HUDEP-2 (cell line): ENCODE measurements around the gene TK1.

ENCODE experiments used
- DNase-seq, 76 experiments: peaks; one replicate each; lab custom pipeline; 2025; ENCODE audit not compliant: unreplicated experiment in 76 of 76; lab: John Stamatoyannopoulos, UW

The TK1 gene

GRCh38 chr17:78135858-78136500 lies 50.9 kb downstream of the TK1 start:
- no peak for DNase-seq

GRCh38 chr17:78134899-78135385 lies 51.9 kb downstream of the TK1 start:
- DNase-seq: no peak

GRCh38 chr17:78133971-78134898 lies 52.6 kb downstream of the TK1 start:
- peak in 64 of 76 experiments; percentile 13 to 79 (median 50) for DNase-seq

GRCh38 chr17:78133179-78133951 lies 53.5 kb downstream of the TK1 start:
- DNase-seq: no peak

GRCh38 chr17:78132767-78133178 lies 54.1 kb downstream of the TK1 start:
- DNase-seq: peak in 3 of 76 experiments; percentile 44 to 58 (median 54)

- peak in 52 of 76 experiments; percentile 14 to 72 (median 44) for DNase-seq
Measured at GRCh38 chr17:78132084-78132676, 54.7 kb downstream of the TK1 start.

- peak in 34 of 76 experiments; percentile 6 to 71 (median 38) for DNase-seq
Measured at GRCh38 chr17:78131172-78132083, 55.4 kb downstream of the TK1 start.

- DNase-seq: peak in 30 of 76 experiments; percentile 19 to 70 (median 58)
Measured at GRCh38 chr17:78130437-78131101, 56.3 kb downstream of the TK1 start, which contains the start of gene TMC8. Gene TMC8 (plus strand): TSS chr17:78130771. CDS start chr17:78131589, 818 bp downstream.

GRCh38 chr17:78130090-78130436 lies 56.8 kb downstream of the TK1 start:
- DNase-seq: peak in 66 of 76 experiments; percentile 15 to 90 (median 62)

GRCh38 chr17:78129351-78130089 lies 57.3 kb downstream of the TK1 start:
- DNase-seq: peak in 23 of 76 experiments; percentile 6 to 78 (median 44)

GRCh38 chr17:78128551-78129350 lies 58.1 kb downstream of the TK1 start, which contains the start of gene TMC6:
Gene TMC6 (minus strand): TSS chr17:78128755. CDS start chr17:78126832, 1,923 bp downstream.
- peak in 75 of 76 experiments; percentile 61 to 98 (median 92) for DNase-seq

- peak in 26 of 76 experiments; percentile 7 to 67 (median 42) for DNase-seq
Measured at GRCh38 chr17:78127888-78128550, 58.8 kb downstream of the TK1 start.

- DNase-seq: peak in 59 of 76 experiments; percentile 7 to 67 (median 48)
Measured at GRCh38 chr17:78127239-78127887, 59.5 kb downstream of the TK1 start.

GRCh38 chr17:78126895-78127238 lies 60.0 kb downstream of the TK1 start:
- peak in 1 of 76 experiments; percentile 34 for DNase-seq

- DNase-seq: peak in 2 of 76 experiments; percentile 6 to 10
Measured at GRCh38 chr17:78125976-78126894, 60.6 kb downstream of the TK1 start.
